NT2/D1 (cell line): Measurements from ENCODE around the gene COX8A.

Source experiments
- DNase-seq: peaks from one replicate; pipeline ENCODE4 v3.0.0-alpha.2; 2011; ENCODE audit warnings: low read depth, low spot score
- H3K27me3 ChIP-seq: 2 replicates; pipeline ENCODE4 v1.6.0; 2011; ENCODE audit warnings: mild to moderate bottlenecking; ENCODE audit not compliant: insufficient read length, insufficient read depth
- H3K36me3 ChIP-seq: 2 replicates; pipeline ENCODE4 v1.6.1; 2011; ENCODE audit warnings: mild to moderate bottlenecking, low read length, mixed read lengths; ENCODE audit not compliant: insufficient read depth, insufficient read length
- H3K4me1 ChIP-seq: 2 replicates; pipeline ENCODE4 v1.5.1; 2011; ENCODE audit not compliant: insufficient read depth, insufficient read length
- H3K4me3 ChIP-seq: 2 replicates; pipeline ENCODE4 v1.5.1; 2011; ENCODE audit warnings: low read depth; ENCODE audit not compliant: insufficient read length
- H3K9ac ChIP-seq: 2 replicates; pipeline ENCODE4 v1.6.0; 2011; ENCODE audit warnings: low read depth; ENCODE audit not compliant: insufficient read length
- H3K9me3 ChIP-seq: 2 replicates; pipeline ENCODE4 v1.5.1; 2011; ENCODE audit warnings: mild to moderate bottlenecking, low read length; ENCODE audit not compliant: insufficient read depth
- SUZ12 ChIP-seq: IDR thresholded peaks from 2 replicates; pipeline ENCODE4 v1.6.1; 2011; ENCODE audit not compliant: insufficient read length, insufficient read depth; ENCODE audit errors: extremely low read depth
- YY1 ChIP-seq: IDR thresholded peaks from 2 replicates; pipeline ENCODE4 v1.6.1; 2011; ENCODE audit not compliant: insufficient read length, insufficient read depth
- ZNF274 ChIP-seq: IDR thresholded peaks from 2 replicates; pipeline ENCODE4 v1.6.1; 2011; ENCODE audit warnings: mild to moderate bottlenecking, low read depth, low read length

Gene COX8A

GRCh38 chr11:63974259-63975143, at the start of gene COX8A:
COX8A (plus strand) TSS chr11:63974620; CDS start chr11:63974681, 61 bp downstream.
- peak within 1 kb of the TSS; percentile 100 for H3K4me3 ChIP-seq
- H3K9ac ChIP-seq = peak within 1 kb of the TSS; percentile 100
- peaks cover 28% of the 10 kb centered on the region for H3K36me3 ChIP-seq
- peak; percentile 100 for DNase-seq
- H3K4me1 ChIP-seq = peaks cover 13% of the 10 kb centered on the region
- no peaks in the 10 kb centered on the region for H3K27me3 ChIP-seq
- no peaks in the 10 kb centered on the region for H3K9me3 ChIP-seq
- TF ChIP-seq YY1 (peak; percentile 86), SUZ12 (no peak), ZNF274 (no peak)

GRCh38 chr11:63929616-63930015, 44.8 kb upstream of the COX8A start:
- Histone ChIP-seq H3K9ac (no peak overlapping the region), H3K4me3 (no peak overlapping the region), H3K27me3 (no peaks in the 10 kb centered on the region), H3K9me3 (no peaks in the 10 kb centered on the region), H3K36me3 (no peaks in the 10 kb centered on the region), H3K4me1 (peaks cover 12% of the 10 kb centered on the region)
- DNase-seq = no peak
- TF ChIP-seq SUZ12 (no peak), YY1 (no peak), ZNF274 (no peak)

GRCh38 chr11:63931045-63931444, 43.4 kb upstream of the COX8A start:
- H3K4me1 ChIP-seq = peaks cover 12% of the 10 kb centered on the region
- no peaks in the 10 kb centered on the region for H3K36me3 ChIP-seq
- no peak overlapping the region for H3K4me3 ChIP-seq
- no peak overlapping the region for H3K9ac ChIP-seq
- no peak for TF ChIP-seq SUZ12
- TF ChIP-seq YY1 = no peak
- no peak for TF ChIP-seq ZNF274
- no peaks in the 10 kb centered on the region for H3K9me3 ChIP-seq
- no peak for DNase-seq
- H3K27me3 ChIP-seq = no peaks in the 10 kb centered on the region

- Histone ChIP-seq H3K9ac (peak overlapping the region; percentile 8), H3K4me3 (no peak overlapping the region), H3K9me3 (no peaks in the 10 kb centered on the region), H3K27me3 (no peaks in the 10 kb centered on the region), H3K36me3 (no peaks in the 10 kb centered on the region), H3K4me1 (peaks cover 12% of the 10 kb centered on the region)
- DNase-seq = no peak
- TF ChIP-seq YY1 = no peak
- TF ChIP-seq ZNF274 = no peak
- TF ChIP-seq SUZ12 = no peak
These were observed 42.5 kb upstream of the COX8A start for GRCh38 chr11:63931876-63932275.

GRCh38 chr11:63933459-63933858, 41.0 kb upstream of the COX8A start:
- no peaks in the 10 kb centered on the region for H3K36me3 ChIP-seq
- H3K9me3 ChIP-seq = no peaks in the 10 kb centered on the region
- peaks cover 12% of the 10 kb centered on the region for H3K4me1 ChIP-seq
- no peak overlapping the region for H3K9ac ChIP-seq
- TF ChIP-seq YY1 (no peak), ZNF274 (no peak), SUZ12 (no peak)
- H3K27me3 ChIP-seq = no peaks in the 10 kb centered on the region
- no peak for DNase-seq
- H3K4me3 ChIP-seq = no peak overlapping the region

GRCh38 chr11:63937713-63938478, 36.5 kb upstream of the COX8A start:
- Histone ChIP-seq H3K9ac (peak overlapping the region; percentile 79), H3K9me3 (no peaks in the 10 kb centered on the region)

More at GRCh38 chr11:63937713-63938478, 36.5 kb upstream of the COX8A start:
- TF ChIP-seq ZNF274 (no peak), YY1 (no peak)
- DNase-seq = no peak
- Histone ChIP-seq H3K4me1 (peaks cover 6% of the 10 kb centered on the region), H3K27me3 (no peaks in the 10 kb centered on the region), H3K36me3 (peaks cover 18% of the 10 kb centered on the region), H3K4me3 (peak overlapping the region; percentile 54)
